Myocyte (in vitro differentiated cells): ENCODE results near the gene REPS1. TPM values are rescaled to one million over a fixed set of nuclear protein-coding genes. Genes with fewer than 3 reads are reported as not detected.
"Not testable (repeated sequence)": the region's sequence is repeated elsewhere in the genome, so short reads cannot be mapped to it uniquely, and the experiment has no call there.

Experiments
- DNase-seq: peaks from one replicate; pipeline ENCODE4 v3.0.0-alpha.2; 2012; ENCODE audit warnings: low read depth
- polyA plus RNA-seq: library from polyadenylated mRNA; unstranded; fragments of >200 nt; gene quantifications from one replicate; pipeline ENCODE4 v1.2.1, GENCODE V29; 2012; ENCODE audit warnings: missing spikeins
- total RNA-seq: library from RNA; depleted of rRNA; stranded (reverse); fragments of >200 nt; gene quantifications from 2 replicates; pipeline ENCODE4 v1.2.3, GENCODE V29; 2014

The REPS1 gene, protein sequence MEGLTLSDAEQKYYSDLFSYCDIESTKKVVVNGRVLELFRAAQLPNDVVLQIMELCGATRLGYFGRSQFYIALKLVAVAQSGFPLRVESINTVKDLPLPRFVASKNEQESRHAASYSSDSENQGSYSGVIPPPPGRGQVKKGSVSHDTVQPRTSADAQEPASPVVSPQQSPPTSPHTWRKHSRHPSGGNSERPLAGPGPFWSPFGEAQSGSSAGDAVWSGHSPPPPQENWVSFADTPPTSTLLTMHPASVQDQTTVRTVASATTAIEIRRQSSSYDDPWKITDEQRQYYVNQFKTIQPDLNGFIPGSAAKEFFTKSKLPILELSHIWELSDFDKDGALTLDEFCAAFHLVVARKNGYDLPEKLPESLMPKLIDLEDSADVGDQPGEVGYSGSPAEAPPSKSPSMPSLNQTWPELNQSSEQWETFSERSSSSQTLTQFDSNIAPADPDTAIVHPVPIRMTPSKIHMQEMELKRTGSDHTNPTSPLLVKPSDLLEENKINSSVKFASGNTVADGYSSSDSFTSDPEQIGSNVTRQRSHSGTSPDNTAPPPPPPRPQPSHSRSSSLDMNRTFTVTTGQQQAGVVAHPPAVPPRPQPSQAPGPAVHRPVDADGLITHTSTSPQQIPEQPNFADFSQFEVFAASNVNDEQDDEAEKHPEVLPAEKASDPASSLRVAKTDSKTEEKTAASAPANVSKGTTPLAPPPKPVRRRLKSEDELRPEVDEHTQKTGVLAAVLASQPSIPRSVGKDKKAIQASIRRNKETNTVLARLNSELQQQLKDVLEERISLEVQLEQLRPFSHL
- total RNA-seq = 26.1 and 30.9 TPM in 2 replicates
- 18.0 TPM for polyA plus RNA-seq

DNA sequence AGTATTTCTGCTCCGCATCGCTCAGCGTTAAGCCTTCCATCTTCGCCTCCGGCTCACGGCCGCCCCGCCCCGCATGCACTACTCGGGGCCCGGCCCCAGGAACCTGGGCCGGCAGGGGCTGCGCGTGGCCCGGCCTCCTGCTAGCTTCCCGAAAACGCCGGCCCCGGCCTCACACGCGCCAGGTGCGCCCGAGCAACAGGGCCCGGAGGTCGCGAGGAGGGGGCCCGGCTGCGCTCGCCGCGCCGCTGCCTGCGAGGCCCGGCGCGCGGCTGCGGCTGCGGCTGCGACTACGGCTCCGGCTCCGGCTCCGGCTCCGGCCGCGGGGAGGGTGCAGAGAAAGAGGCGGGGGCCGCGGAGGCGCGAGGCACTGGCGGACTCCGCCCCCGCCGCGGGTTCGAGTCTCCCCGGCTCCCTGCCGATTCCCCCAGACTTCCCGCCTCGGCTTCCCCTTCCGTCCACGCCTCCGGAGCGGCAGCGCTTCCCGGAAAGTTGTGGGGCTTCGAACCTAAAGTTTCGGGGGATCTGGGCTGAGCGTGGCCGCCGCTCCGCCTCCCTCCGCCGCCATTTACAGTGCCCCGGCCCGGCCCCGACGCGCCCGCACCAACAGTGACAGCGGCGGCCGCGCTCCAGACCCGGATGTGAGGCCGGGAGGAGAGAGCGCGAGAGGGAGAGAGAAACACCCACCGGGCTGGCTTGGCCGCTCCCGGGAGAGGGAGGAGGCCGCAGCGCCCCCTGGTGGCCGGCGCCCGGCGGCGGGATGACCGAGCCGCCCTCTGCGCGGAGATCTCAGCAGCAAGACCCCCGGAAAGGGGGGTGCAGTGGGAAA is at the start of gene REPS1:
TSS of gene REPS1 (minus strand) at position 611 of the 826 bp plus-strand sequence. CDS start at position 40, 571 bp downstream.
- DNase-seq = peak; percentile 92

DNA sequence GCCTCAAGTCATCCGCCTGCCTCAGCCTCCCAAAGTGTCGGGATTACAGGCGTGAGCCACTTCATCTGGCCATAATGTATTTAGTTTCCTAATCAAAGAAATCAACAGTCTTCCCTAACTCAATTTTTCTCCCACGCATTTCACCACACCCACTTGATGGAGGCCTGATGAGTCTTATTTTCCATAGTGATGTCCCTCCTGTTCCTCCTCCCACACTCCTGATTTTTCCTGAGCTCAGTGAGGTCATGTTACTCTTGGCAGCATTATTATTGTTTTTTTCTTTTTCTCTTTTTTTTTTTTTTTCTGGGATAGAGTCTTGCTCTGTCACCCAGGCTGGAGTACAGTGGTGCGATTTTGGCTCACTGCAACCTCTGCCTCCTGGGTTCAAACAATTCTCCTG is 49.4 kb upstream of the REPS1 start:
- peak; percentile 17 for DNase-seq

DNA sequence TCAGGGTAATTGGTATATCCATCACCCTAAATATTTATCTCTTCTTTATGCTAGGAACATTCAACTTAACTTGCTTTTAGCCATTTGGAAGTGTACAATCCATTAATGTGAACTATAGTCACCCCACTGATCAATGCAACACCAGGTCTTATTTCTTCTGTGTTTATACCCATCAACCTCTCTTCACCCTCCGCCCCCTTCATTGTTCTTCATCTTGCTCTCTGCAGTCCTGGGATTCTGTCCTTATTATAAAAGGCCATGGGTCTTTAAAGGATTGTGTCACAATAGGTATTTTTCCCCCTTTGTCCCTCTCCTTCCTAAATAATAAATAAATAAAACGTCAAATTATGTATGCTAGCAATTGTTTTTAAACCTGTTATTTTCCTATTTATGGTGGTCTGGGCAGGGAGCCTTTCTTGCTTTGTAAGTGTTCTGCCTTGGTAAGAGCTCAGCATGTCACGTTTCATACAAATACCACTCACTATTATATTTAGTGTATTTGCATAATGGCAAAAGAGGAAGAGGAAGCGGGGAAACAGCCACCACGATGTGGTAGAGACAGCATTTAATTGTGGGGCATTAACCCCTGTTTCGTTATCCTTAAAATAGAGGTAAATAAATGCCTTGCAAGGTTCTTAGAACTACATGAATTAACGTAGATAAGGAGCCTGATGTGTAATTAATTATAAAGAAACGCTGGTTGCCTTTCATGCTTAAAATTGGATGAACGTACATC is 42.3 kb upstream of the REPS1 start:
- DNase-seq = no peak

DNA sequence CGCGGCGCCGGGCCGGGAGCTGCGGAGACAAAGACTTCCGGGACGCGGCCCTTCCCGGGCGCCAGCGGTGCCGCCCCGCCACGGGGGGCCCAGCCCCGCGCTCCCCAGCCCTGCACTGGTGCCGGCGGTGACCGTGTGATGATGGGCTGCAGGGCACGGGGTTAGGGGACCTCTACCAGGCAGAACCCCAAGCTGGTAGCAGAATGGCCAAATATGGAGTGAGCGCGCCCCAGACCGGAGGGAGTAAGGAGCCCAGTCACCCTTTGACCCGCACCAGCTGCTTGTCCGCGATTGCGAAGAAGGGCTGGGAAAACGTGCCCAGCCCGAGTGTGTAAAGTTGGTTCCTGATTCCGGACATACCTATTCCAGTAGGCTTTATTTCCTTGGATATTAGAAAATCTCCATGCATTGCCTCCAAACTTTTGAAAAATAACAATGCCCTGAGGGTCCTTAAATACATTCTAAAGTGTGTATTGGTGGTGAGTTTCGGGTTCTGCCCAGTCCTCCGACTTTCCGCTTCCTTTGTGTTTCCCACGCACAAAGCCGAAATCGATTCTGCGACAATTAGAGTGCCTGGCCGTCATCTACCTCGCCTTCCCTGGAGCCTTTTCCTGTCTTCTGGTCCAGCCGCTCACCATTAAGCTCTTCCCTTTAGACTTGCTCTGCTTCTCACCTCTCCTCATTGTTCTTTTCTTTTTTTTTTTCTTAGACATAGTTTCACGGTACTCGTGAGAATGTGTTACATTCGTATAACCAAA is 41.6 kb upstream of the REPS1 start:
- peak; percentile 72 for DNase-seq

DNA sequence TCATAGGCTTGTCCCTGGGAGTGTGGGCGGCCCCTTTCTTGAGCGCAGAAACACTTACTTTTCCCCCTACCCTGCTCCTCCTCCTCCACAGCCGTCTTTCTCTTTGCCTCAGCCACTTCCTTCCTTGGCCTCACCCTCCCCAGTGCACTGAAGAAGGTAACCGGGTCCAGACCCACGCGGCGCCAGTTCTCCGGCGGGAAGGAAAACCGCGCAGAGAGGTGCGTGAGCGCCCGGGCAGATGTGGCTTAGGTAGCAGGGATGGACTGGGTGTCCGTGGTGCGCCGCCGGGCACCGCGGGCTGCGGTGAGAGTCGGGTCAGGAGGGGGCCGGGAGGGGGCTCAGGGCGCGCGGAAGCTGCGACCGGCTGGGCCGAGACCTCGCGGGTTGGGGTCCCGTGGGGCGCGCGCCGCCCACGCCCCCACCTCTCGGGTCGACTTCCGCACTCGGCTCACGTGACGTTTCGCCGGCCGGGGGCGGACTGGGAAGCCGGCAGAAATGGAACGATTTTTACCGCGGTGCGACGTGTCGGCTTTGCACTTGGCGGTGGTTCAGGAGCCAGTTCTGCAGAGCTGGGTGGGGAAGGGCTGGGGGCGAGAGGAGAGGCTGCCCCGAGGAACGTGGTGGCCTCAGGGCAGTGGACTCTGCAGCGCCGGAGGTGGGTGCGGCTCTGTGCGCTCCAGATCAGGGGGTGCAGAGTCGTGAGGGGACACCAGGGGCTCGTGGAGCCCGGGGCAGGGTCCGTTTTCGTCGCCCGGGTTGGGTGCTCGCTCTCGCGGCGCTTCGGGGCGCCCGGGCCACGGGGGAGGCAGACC is 40.8 kb upstream of the REPS1 start, which contains the start of gene ABRACL:
TSS of gene ABRACL (plus strand) at position 88 of the 812 bp plus-strand sequence. CDS start 5,416 bp downstream, outside the sequence.
- DNase-seq = peak; percentile 57

DNA sequence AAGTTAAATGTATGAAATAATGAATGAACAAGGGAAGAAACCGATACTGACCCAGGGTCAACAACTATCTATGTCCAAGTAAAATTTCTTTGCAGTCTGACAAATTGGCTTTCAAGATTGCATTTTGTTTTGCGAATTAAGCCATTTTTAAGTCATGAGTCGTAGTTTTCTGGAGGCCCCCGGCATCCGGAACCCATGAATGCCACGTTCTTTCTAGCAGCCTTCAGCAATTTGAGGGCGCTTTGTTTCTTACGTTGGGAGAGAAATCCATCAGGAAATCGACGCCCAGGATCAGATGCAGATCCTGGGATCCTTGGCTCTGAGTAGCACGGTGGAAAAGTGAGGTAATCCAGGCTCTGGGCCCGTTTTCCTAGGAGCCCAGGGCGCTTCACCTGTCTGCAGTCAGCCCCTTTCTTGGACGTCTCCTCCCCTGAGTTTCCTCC is 40.2 kb upstream of the REPS1 start:
- no peak for DNase-seq

DNA sequence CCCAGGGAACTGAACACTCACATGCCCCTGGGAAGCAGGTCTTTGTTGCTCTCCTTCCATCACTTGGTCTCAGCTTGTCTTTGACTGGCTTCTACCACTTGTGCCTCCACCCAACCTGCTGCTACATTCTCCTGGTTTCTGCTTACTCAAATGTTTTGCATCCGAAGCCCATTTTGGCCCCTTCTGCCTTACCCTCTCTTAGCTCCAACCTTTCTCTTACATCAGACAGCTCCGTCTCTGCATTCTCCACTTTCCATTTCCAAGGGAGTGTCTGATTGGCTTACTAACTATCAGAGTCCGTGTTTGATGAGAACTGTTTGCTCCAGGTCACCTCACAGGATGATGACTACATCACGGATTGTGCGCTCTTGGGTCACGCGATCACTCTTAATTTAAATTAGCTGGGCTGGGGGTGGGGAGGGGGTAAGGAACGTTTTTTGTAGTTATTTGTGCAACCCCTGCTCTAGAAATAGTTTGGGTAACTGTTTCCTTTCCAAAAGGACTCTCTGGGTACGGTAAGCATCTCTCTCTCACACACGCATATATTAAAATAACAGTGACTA is 39.6 kb upstream of the REPS1 start:
- no peak for DNase-seq

DNA sequence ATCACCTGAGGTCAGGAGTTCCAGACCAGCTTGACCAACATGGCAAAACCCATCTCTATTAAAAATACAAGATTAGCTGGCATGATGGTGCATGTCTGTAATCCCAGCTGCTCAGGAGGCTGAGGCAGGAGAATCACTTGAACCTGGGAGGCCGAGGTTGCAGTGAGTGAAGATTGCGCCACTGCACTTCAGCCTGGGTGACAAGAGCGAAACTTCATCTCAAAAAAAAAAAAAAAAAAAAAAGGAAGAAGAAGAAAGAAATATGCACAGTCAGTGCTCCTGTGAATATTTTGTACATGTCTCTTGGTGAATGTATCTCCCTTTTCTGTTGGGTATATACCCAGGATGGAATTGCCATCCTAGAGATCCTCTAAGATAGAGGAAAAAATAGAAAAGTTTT is 37.4 kb upstream of the REPS1 start:
- not testable (repeated sequence) for DNase-seq

DNA sequence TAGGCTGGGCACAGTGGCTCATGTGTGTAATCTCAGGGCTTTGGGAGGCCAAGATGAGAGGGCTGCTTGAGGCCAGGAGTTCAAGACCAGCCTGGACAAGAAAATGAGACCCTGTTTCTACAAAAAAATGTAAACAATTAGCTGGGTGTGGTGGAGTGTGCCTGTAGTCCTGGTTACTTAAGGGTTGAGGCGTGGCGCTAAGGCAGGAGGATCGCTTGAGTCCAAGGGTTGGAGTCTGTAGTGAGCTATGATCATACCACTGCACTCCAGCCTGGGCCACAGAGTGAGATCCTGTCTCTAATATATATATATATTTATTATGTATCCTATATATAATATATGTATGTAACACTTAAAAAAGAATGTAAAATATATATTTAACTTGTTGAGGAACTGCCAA is 32.6 kb upstream of the REPS1 start:
- DNase-seq = no peak

DNA sequence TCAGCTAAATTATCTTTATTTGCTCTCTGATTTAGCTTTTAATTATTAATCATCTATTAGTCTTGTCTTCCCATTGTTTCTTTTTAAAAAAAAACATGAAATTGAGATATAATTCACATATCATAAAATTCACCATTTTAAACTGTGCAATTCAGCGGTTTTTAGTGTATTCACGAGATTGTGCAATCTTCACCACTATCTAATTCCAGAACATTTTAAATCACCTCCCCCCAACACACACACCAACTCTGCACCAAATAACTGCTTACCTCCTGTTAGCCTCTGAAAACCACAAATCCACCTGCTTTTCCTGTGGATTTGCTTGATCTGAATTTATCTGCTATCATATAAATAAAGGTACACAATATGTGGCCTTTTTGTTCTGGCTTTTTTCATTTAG is 31.7 kb upstream of the REPS1 start:
- no peak for DNase-seq

DNA sequence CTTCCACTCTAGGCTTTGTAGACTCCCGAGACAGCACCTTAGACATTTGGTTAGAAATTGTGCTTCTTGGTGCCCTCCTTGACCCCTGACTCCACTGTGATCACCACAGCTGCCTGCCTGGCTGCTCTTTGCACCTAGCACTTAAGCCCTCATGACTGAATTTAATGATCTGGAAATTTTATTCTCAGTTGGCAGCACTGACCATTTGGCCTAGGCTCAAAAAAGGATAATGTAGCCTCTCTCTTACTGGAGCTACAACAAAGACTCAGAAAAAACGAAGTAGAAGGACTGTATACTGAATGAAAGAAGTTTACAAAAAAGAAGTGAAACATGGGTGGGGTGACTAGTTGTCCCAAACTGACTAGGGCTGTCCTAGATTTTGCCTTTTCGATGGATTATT is 29.2 kb upstream of the REPS1 start:
- peak; percentile 21 for DNase-seq

DNA sequence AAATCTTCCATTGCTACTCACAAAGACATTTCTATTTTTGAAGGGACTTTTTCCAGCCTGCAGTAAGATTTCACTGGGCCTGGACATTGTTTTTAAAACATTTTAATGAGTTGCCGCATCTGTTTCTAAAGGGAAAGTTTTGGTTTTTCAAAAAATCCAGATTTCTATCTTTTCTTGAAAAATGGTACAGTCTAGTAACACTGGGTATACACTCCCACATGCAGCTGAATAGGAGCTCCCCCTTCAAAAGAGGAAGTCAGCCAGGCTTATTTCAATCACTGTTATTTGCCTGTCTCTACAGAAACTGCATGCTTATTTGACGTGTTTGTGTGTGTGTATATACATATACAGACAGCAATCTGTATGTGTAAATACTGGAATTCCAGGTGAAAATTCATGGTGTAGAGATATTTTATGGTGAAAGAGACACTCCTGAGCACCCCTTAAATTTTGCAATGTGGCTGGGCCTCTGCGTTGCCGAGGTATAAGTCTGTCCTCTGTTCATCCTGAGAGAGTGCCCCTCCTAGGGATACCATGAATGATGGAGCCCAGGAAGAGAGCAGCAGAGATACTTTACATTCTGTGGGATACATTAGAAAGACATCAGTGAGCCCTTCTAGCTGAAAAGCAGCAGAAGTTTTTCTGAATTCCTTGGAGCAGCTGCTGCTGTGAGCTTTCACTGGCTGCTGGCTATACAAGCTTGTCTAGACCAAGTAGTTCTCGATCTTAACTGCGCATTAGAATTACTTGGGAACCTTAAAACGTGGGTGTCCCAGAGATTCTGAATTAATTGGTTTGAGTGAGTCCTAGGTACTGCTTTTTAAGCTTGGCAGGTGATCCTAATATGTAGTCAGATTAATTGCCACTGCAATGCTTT is 28.5 kb upstream of the REPS1 start:
- DNase-seq = no peak

DNA sequence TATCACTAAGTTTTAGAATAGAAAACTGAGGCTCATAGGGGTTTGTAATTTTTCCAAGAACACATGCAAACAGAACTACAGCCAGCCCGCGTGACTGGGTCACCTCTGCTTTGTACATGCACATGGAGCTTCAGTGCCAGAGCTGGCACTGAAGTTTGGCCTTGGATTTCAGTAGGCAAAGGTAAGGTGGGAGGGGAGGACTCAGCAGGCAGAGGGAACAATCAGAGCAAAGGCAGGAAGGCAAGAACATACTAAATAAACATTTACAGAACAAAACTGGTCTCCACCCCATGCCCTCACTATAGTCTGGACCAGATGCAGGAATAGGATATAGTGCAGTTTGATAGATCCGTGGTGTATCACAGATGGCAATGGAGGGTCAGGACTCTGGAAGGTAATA is 26.9 kb upstream of the REPS1 start:
- no peak for DNase-seq

DNA sequence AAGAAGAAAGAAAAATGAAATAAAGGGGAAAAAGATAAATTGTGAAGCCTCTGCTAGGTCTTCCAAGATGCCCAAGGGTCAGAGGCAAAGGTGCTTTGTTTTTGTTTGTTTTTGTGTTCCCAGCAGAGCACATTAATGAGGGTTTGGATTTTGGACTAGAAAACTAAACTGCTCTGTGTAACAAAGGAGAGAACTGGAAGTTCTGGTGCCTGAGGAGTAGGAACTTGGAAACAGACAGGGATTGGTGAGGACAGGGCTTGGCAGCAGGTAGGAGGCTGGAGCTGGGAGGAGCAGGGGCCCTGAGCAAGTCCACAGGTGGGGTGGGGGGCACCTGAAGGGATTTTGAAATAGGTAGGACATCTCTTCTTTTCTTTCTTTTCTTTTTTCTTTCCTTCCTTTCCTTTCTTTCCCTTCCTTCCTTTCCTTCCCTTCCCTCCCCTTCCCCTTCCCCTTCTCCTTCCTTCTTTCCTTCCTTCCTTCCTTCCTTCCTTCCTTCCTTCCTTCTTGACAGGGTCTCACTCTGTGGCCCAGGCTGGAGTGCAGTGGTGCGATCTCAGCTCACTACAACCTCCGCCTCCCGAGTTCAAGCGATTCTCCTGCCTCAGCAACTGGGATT is 25.2 kb upstream of the REPS1 start:
- DNase-seq = no peak

DNA sequence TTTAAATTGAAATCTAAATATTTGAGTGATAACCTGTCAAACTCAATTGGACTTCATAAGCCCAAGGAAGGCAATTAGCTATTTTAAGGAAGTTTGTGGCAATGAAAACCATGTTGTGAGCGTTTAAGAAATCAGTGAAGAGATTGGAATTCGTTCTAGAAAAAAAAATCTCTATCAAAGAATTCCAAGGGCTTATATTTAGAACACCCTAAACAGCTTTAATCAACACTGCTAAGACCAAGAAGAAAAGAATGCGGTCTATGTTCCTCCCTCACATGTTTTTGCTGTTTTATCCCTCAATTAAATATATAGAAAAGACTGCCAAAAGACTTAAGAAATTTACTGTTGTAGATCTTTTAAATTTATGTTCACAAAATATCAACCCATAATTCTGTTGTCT is 23.9 kb upstream of the REPS1 start:
- DNase-seq = no peak

DNA sequence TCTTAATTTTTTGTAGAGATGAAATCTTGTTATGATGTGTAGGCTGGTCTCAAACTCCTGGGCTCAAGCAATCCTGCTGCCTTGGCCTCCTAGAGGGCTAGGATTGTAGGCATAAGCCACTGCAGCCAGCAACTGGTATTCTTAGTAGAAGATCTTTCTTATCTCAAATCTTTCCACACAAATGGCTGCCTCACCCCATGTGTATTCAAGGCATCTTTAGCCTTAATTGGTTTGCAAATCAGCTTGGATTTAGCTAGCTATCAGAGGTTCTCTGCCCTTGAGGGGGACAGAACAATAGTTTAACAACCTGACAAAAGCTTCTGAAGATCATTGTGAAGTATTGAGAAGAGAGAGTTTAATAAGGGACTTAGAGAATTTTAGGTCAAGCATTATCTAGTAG is 22.6 kb upstream of the REPS1 start:
- no peak for DNase-seq

DNA sequence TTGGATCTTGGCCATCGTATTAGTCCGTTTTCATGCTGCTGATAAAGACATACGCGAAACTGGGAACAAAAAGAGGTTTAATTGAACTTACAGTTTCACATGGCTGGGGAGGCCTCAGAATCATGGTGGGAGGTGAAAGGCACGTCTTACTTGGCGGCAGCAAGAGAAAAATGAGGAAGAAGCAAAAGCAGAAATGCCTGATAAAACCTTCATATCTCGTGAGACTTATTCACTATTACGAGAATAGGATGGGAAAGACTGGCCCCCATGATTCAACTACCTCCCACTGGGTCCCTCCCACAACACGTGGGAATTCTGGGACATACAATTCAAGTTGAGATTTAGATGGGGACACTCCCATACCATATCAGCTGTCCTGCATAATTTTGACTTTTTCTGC is 20.1 kb upstream of the REPS1 start:
- no peak for DNase-seq
